NCI-H2107 treated with DMSO at 0.1 percent for 48 hours (cell line): ENCODE results near the gene MAGEA6.
"Not testable (repeated sequence)": the region's sequence is repeated elsewhere in the genome, so short reads cannot be mapped to it uniquely, and the experiment has no call there.

Experiments used
- DNase-seq: peaks from one replicate; lab custom pipeline; 2025; ENCODE audit not compliant: unreplicated experiment; lab: John Stamatoyannopoulos, UW

The MAGEA6 gene, protein sequence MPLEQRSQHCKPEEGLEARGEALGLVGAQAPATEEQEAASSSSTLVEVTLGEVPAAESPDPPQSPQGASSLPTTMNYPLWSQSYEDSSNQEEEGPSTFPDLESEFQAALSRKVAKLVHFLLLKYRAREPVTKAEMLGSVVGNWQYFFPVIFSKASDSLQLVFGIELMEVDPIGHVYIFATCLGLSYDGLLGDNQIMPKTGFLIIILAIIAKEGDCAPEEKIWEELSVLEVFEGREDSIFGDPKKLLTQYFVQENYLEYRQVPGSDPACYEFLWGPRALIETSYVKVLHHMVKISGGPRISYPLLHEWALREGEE

DNA sequence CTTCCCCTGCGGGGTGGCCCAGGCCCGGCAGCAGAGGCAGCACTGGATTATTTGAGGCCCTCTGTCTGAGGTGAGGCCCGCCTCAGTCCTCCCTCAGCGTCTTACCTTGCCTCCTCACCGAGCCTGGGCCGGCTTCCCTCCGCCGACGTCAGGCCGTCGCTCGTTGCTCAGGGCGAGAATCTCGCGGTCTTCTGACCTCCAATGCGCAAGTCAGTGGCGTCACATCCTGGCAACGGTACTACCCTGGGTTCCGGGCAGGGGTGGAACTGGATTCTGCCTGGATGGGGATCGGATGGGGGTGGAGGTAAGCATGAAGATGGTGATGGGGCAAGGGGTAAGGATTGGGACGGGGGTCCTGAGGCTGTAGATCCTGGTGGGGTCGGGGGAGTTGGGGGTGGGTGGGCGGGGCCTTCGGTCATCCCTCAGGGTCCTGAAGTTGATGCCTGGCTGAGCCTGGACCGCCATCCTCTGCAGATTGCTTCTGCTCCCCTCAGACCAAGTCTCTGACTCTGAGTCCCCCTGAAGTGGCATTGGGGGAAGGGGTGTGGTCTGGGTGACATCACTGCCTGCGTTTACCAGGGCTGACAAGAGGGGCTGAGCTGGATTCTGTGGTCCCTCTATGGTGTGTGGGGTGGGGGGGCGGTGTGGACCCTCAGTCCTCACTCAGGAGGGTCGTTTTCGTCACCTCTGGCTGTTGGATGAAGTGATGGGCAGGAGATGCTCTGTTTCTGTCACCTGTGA lies at the start of gene MAGEA6:
Gene MAGEA6 (minus strand): TSS at position 141 of the 741 bp plus-strand sequence. CDS start 2,039 bp downstream, outside the sequence.
- DNase-seq = not testable (repeated sequence)

DNA sequence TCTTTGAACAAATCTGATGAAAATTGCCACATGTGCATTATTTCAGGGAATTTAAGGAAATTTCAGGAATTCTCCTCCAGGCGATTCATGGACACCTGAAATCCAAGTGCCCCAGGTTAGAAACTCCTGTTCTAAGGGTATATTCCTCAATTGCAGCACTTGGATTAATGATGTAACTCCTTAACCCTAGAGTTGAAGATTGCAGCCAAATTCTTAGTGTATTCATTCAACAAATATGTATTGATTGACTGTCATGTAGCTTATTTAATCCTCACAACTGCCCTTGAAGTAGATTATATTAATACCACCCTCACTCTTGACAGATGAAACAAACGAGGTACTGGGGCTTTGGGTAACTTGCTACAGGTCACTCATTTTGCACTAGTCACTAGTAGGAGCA lies 49.8 kb upstream of the MAGEA6 start:
- no peak for DNase-seq

DNA sequence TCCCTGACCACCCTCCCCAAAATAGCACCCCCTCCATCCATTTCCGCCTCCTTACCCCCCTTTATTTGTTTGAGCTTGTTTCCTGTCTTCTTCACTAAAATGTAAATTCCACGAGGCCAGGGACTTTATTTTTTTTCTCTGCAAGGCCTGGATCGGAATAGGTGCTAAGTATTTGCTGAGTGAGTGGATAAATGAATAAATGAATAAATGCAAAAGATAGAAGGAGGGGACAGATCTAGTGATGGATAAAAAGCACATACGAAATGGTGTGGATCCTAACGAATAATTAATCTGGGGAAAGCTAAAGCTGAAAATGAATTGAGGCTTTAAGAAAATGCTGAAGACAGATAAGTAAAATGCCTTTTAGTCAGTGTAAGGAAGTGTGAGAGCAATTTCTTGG lies 48.9 kb upstream of the MAGEA6 start:
- no peak for DNase-seq

DNA sequence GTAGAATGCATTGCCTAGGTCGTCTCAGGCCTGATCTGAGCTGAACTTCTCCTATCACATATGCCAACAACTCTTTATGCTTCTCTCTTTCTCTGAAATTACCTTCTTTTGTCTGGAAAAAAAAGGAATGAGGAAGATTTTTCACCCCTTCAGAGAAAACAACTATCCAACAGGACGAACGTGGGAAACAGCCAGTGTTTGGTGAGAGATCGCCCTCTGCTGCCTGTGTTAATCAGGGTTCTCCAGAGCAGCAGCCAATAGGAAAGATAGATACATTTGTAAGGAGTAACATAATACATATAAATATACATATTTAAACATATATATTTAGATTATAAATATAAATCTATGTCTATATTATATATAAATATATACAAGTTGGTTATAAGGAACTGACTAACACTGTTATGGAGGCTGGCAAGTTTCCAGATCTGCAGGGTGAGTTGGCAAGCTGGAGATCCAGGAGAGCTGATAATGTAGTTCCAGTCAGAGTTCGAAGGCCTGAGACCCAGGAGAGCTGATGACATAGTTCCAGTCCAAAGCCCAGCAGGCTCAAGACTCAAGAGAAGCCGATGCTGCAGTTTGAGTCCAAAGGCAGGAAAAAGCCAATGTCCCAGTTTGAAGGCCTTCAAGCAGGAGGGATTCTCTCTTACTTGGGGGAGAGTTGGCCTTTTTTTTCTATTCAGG lies 47.7 kb upstream of the MAGEA6 start:
- peak; percentile 3 for DNase-seq

DNA sequence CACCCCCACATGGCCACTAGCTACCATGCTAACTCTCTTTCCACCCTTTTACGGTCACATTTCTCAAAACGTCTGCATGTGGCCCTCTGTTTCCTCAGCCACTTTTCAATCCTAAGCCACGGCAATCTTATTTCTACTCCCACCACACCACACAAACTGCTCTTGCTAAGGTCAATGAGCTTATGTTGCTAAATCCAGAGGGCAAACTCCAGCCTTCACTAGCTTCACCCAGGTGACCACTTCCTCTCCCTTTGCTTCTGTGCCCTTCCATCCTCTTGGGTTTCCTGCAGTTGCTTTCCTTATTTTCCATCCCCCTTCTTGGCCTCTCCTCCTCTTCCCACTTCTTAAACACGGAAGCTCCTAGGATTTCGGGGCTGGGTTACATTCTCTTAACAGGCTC lies 44.6 kb upstream of the MAGEA6 start:
- DNase-seq = no peak

- DNase-seq = no peak
Observed at GRCh38 chrX:152813206-152813605, 43.7 kb upstream of the MAGEA6 start.

- DNase-seq = no peak
Observed at GRCh38 chrX:152810403-152810802, 40.9 kb upstream of the MAGEA6 start.

- no peak for DNase-seq
Observed at GRCh38 chrX:152806035-152806434, 36.5 kb upstream of the MAGEA6 start.

DNA sequence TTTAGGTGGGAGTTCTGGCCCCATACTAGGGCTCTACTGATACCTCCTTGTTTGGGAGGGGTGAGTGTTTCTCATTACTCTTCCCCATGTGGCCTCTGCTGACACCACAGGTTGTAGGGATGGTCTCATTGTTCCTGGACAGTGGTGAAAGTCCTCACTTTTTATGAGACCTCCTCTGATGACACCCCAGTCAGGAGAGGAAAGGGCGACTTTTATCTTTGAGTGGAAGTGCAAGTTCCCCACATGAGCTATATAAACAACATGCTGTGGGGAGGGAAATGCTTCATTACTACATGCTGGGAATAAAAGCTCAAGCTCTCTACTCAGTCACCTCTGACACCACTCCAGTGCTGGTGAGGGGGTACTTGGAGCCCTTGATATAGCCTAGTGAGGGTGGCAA lies 29.5 kb upstream of the MAGEA6 start:
- DNase-seq = no peak

- not testable (repeated sequence) for DNase-seq
Observed at GRCh38 chrX:152787062-152787461, 17.6 kb upstream of the MAGEA6 start.

- DNase-seq = not testable (repeated sequence)
Observed at GRCh38 chrX:152766562-152766961, 2.9 kb downstream of the MAGEA6 start.

DNA sequence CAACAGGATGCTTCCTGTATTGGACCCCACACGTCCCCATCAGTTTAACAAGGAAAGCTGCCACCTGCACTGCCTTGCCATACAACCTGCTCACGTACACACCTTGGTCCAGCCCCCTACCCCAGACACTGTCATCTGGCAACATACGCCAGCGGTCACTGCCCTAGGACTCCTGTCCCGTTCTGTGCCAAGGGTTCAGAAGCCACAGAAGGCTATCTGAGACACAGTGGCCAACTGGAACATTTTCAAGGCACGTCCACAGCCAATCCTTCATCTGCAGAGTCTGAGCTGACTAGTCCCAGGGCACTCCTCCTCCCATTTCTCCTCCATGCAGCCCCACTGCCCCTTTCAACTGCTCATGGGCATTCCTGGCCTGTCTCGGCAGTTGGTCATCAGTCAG lies 7.9 kb downstream of the MAGEA6 start:
- not testable (repeated sequence) for DNase-seq

DNA sequence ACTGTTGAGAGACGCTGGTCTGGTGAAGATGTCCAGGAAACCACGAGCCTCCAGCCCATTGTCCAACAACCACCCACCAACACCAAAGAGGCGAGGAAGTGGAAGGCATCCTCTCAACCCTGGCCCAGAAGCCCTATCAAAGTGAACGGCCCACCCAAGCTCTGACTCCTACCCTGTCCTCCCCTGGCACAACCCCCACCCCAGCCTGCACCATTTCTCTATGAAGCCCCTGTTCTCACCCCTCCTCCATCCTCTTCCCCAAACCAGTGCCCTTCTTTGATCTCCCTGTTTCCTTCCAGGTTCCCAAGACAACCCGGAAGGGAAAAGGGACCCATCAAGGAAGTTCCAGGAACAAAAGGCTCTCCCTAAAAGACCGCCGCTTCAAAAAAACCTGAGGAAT lies 9.9 kb downstream of the MAGEA6 start:
- DNase-seq = not testable (repeated sequence)

- not testable (repeated sequence) for DNase-seq
Observed at GRCh38 chrX:152758918-152759317, 10.6 kb downstream of the MAGEA6 start, which contains the start of gene CSAG3. Gene CSAG3 (plus strand): TSS chrX:152759218.

GRCh38 chrX:152754871-152755270 lies 14.6 kb downstream of the MAGEA6 start:
- not testable (repeated sequence) for DNase-seq

DNA sequence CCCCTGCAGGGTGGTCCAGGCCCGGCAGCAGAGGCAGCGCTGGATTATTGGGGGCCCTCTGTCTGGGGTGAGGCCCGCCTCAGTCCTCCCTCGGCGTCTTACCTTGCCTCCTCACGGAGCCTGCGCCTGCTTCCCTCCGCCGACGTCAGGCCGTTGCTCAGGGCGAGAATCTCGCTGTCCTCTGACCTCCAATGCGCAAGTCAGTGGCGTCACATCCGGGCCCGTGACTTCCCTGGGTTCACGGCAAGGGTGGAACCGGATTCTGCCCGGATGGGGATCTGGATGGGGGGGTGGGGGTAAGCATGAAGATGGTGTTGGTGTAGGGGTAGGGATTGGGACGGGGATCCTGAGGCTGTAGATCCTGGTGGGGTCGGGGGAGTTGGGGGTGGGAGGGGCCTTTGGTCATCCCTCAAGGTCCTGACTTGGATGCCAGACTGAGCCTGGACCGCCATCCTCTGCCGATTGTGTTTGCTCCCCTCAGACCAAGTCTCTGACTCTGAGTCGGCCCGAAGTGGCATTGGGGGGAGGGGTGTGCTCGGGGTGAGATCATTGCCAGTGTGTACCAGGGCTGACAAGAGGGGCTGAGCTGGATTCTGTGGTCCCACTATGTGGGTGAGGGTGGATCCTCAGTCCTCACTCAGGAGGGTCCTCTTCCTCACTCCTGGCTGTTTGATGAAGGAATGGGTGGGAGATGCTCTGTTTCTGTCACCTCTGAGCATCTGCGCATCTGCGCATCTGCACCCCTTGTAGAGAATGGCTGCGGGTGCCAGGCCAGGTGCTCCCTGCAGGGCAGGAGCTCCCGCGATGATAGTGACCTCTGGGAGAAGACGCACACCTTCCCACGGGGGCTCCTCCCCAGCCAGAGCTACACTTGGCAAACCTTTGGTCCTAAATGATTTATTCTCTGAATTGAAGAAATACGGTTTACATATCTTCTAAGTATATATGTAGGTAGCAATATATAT lies 15.5 kb downstream of the MAGEA6 start, which contains the start of gene MAGEA2:
Gene MAGEA2 (minus strand): TSS at position 157 of the 965 bp plus-strand sequence. CDS start 2,479 bp downstream, outside the sequence.
- DNase-seq = not testable (repeated sequence)

- DNase-seq = no peak
Observed at GRCh38 chrX:152738560-152738959, 30.9 kb downstream of the MAGEA6 start.

DNA sequence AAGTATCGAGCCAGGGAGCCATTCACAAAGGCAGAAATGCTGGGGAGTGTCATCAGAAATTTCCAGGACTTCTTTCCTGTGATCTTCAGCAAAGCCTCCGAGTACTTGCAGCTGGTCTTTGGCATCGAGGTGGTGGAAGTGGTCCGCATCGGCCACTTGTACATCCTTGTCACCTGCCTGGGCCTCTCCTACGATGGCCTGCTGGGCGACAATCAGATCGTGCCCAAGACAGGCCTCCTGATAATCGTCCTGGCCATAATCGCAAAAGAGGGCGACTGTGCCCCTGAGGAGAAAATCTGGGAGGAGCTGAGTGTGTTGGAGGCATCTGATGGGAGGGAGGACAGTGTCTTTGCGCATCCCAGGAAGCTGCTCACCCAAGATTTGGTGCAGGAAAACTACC lies 33.0 kb downstream of the MAGEA6 start:
- DNase-seq = not testable (repeated sequence)

GRCh38 chrX:152735860-152736511 lies 33.5 kb downstream of the MAGEA6 start:
- no peak for DNase-seq

DNA sequence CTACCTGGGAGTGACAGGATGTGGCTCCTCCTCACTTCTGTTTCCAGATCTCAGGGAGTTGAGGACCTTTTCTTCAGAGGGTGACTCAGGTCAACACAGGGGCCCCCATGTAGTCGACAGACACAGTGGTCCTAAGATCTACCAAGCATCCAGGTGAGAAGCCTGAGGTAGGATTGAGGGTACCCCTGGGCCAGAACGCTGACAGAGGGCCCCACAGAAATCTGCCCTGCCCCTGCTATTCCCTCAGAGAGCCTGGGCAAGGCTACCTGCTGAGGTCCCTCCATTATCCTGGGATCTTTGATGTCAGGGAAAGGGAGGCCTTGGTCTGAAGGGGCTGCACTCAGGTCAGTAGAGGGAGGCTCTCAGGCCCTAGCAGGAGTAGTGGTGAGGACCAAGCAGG lies 34.4 kb downstream of the MAGEA6 start:
- DNase-seq = no peak
